KOPT-K1 (cell line): ENCODE data around the gene DSG2.

ENCODE experiments used
- H3K27ac ChIP-seq: fragments of 200-600 bp; sonication (generic); 2 replicates; pipeline ENCODE4 v1.5.1; 2016; ENCODE audit warnings: antibody characterized with exemption, mild to moderate bottlenecking, low read depth, low read length; ENCODE audit not compliant: poor library complexity, severe bottlenecking
- H3K36me3 ChIP-seq: fragments of 200-600 bp; sonication (generic); 2 replicates; pipeline ENCODE4 v1.5.1; 2017; ENCODE audit warnings: antibody characterized with exemption, mild to moderate bottlenecking, low read length, moderate library complexity; ENCODE audit not compliant: insufficient read depth
- H3K9me3 ChIP-seq: fragments of 200-600 bp; sonication (generic); 2 replicates; pipeline ENCODE4 v1.5.1; 2017; ENCODE audit warnings: antibody characterized with exemption, low read length, mild to moderate bottlenecking; ENCODE audit not compliant: insufficient read depth, poor library complexity, severe bottlenecking

The DSG2 gene

DNA sequence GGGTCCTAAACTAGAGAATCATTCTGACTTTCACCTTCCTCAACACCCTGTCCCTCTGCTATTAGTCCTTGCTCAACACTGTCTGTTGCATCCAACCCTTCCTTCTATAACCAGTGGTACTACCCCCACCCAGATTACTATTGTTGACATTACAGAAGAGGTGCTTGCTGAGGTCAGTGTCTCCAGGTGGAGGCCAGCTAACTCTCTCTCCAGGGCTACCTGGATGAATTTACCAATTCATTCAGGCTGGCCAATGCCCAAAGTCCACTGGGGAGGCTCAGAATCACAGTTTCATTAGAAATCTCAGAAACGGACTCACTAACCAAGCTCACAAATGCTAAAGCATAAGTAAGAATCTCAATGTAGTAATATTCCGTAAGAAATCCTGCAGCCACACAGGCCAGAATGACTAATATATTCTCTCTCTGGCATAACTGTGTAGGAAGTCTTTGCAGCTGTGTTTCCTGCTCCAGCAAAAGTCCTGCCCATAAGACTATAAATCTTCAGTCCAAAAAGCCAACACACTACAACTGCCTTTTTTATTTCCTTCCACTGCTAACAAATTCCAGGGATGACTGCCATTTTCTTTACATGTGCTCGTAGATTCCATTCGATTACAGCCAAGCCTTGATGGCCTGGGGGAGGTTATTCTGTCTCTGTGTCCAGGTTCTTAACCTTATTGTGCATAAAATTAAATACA, 83.7 kb downstream of the DSG2 start:
- no peaks in the 10 kb centered on the region for H3K36me3 ChIP-seq
- no peaks in the 10 kb centered on the region for H3K9me3 ChIP-seq
- no peak overlapping the region for H3K27ac ChIP-seq

- Histone ChIP-seq H3K9me3 (no peaks in the 10 kb centered on the region), H3K27ac (no peak overlapping the region), H3K36me3 (no peaks in the 10 kb centered on the region)
These were observed 85.3 kb downstream of the DSG2 start for GRCh38 chr18:31583185-31583854.

- Histone ChIP-seq H3K27ac (no peak overlapping the region), H3K9me3 (no peaks in the 10 kb centered on the region), H3K36me3 (no peaks in the 10 kb centered on the region)
These were observed 88.0 kb downstream of the DSG2 start for GRCh38 chr18:31585991-31586390.

DNA sequence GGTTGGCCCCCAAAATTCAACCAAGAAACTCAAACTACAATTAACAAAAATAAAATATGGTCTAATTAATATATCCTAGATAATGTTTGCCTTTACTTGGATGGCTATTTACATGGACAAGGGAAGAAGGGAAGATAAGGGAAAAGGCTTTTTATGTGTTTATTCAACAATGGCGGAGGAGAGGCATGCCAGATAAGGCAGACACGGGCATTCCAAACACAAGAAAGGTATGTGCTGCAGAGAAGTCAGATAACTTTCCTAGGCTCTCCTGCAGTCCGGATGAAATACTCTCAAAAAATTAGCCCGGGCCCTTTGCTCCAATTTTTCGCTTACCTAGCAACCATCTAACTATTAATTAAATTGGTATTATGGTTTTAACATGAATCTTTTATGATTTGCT, 88.6 kb downstream of the DSG2 start:
- Histone ChIP-seq H3K27ac (no peak overlapping the region), H3K9me3 (no peaks in the 10 kb centered on the region), H3K36me3 (no peaks in the 10 kb centered on the region)

DNA sequence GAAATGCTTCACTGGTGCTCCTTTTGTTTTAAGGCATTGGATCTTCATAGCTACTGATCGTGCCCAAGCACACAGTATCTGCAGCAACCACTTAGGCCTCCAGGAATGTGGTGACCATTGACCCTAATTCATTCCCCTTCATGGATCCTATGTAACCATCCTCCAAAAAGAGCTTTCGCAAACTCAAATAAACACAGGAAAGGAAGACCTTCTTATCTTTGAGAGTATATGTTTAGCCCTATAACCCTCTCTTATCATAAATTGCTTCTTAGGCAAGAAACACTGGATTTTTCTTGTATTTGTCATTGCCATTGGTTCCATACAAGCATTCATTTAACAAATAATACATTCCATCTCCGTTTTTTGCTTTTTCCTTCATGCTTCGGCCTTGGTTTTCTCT, 89.6 kb downstream of the DSG2 start:
- Histone ChIP-seq H3K9me3 (no peaks in the 10 kb centered on the region), H3K36me3 (no peaks in the 10 kb centered on the region), H3K27ac (no peak overlapping the region)

DNA sequence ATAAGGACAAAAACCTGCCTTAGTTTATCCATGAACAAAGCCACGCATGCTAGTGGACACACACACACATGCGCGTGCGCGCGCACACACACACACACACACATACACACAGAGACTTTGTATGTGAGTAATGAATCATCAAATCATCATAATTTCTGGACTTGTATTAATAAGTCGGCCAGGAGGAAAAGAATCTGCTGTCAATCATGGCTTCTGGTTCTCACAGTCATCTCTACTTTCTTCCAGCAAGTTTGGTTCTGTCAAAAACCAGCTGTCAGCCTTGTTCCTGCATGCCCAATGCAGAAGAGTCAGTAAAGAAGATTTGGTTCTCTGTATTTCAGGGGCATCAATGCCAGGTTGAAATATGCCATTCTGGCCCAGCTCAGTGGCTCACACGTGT, 92.6 kb downstream of the DSG2 start:
- Histone ChIP-seq H3K36me3 (no peaks in the 10 kb centered on the region), H3K27ac (no peak overlapping the region), H3K9me3 (no peaks in the 10 kb centered on the region)

DNA sequence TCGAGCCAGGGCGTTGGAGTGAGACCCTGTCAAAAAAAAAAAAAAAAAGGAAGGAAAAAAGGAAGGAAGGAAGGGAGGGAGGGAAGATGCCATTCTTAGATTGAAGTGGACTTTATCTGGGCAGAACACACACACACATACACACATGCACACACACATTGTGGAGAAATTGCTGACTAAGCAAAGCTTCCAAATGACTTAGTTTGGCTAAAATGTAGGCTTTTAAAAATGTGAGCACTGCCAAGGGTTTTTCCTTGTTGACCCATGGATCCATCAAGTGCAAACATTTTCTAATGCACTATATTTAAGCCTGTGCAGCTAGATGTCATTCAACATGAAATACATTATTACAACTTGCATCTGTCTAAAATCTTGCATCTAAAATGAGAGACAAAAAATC, 93.1 kb downstream of the DSG2 start:
- Histone ChIP-seq H3K36me3 (no peaks in the 10 kb centered on the region), H3K27ac (no peak overlapping the region), H3K9me3 (no peaks in the 10 kb centered on the region)

DNA sequence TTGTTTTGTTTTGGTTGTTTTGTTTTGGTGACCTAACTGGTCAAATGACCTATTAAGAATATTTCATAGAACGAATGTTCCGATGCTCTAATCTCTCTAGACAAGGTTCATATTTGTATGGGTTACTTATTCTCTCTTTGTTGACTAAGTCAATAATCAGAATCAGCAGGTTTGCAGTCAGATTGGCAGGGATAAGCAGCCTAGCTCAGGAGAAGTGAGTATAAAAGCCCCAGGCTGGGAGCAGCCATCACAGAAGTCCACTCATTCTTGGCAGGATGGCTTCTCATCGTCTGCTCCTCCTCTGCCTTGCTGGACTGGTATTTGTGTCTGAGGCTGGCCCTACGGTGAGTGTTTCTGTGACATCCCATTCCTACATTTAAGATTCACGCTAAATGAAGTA, 93.7 kb downstream of the DSG2 start, which contains the start of gene TTR:
TTR (plus strand) TSS at position 250 of the 400 bp plus-strand sequence; CDS start at position 276, 26 bp downstream.
- Histone ChIP-seq H3K9me3 (no peaks in the 10 kb centered on the region), H3K27ac (no peak within 1 kb of the TSS), H3K36me3 (no peaks in the 10 kb centered on the region)

DNA sequence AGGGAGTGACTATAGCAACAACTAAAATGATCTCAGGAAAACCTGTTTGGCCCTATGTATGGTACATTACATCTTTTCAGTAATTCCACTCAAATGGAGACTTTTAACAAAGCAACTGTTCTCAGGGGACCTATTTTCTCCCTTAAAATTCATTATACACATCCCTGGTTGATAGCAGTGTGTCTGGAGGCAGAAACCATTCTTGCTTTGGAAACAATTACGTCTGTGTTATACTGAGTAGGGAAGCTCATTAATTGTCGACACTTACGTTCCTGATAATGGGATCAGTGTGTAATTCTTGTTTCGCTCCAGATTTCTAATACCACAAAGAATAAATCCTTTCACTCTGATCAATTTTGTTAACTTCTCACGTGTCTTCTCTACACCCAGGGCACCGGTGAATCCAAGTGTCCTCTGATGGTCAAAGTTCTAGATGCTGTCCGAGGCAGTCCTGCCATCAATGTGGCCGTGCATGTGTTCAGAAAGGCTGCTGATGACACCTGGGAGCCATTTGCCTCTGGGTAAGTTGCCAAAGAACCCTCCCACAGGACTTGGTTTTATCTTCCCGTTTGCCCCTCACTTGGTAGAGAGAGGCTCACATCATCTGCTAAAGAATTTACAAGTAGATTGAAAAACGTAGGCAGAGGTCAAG, 94.7 kb downstream of the DSG2 start:
- H3K27ac ChIP-seq = no peak overlapping the region
- no peaks in the 10 kb centered on the region for H3K9me3 ChIP-seq
- no peaks in the 10 kb centered on the region for H3K36me3 ChIP-seq

- no peaks in the 10 kb centered on the region for H3K9me3 ChIP-seq
- H3K27ac ChIP-seq = no peak overlapping the region
- no peaks in the 10 kb centered on the region for H3K36me3 ChIP-seq
These were observed 97.3 kb downstream of the DSG2 start for GRCh38 chr18:31595121-31595771.

DNA sequence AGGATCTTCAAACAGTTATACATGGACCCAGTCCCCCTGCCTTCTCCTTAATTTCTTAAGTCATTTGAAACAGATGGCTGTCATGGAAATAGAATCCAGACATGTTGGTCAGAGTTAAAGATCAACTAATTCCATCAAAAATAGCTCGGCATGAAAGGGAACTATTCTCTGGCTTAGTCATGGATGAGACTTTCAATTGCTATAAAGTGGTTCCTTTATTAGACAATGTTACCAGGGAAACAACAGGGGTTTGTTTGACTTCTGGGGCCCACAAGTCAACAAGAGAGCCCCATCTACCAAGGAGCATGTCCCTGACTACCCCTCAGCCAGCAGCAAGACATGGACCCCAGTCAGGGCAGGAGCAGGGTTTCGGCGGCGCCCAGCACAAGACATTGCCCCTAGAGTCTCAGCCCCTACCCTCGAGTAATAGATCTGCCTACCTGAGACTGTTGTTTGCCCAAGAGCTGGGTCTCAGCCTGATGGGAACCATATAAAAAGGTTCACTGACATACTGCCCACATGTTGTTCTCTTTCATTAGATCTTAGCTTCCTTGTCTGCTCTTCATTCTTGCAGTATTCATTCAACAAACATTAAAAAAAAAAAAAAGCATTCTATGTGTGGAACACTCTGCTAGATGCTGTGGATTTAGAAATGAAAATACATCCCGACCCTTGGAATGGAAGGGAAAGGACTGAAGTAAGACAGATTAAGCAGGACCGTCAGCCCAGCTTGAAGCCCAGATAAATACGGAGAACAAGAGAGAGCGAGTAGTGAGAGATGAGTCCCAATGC, 98.3 kb downstream of the DSG2 start:
- Histone ChIP-seq H3K36me3 (no peaks in the 10 kb centered on the region), H3K9me3 (no peaks in the 10 kb centered on the region), H3K27ac (no peak overlapping the region)

DNA sequence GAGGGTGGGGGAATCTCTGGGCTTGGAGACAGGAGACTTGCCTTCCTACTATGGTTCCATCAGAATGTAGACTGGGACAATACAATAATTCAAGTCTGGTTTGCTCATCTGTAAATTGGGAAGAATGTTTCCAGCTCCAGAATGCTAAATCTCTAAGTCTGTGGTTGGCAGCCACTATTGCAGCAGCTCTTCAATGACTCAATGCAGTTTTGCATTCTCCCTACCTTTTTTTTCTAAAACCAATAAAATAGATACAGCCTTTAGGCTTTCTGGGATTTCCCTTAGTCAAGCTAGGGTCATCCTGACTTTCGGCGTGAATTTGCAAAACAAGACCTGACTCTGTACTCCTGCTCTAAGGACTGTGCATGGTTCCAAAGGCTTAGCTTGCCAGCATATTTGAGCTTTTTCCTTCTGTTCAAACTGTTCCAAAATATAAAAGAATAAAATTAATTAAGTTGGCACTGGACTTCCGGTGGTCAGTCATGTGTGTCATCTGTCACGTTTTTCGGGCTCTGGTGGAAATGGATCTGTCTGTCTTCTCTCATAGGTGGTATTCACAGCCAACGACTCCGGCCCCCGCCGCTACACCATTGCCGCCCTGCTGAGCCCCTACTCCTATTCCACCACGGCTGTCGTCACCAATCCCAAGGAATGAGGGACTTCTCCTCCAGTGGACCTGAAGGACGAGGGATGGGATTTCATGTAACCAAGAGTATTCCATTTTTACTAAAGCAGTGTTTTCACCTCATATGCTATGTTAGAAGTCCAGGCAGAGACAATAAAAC, 100.2 kb downstream of the DSG2 start:
- no peaks in the 10 kb centered on the region for H3K9me3 ChIP-seq
- no peak overlapping the region for H3K27ac ChIP-seq
- H3K36me3 ChIP-seq = no peaks in the 10 kb centered on the region
